NCI-H128 (cell line): ENCODE data around the gene RNF224.

Source experiments
- DNase-seq: peaks from one replicate; lab custom pipeline; 2025; ENCODE audit not compliant: unreplicated experiment; lab: John Stamatoyannopoulos, UW

Gene RNF224

DNA sequence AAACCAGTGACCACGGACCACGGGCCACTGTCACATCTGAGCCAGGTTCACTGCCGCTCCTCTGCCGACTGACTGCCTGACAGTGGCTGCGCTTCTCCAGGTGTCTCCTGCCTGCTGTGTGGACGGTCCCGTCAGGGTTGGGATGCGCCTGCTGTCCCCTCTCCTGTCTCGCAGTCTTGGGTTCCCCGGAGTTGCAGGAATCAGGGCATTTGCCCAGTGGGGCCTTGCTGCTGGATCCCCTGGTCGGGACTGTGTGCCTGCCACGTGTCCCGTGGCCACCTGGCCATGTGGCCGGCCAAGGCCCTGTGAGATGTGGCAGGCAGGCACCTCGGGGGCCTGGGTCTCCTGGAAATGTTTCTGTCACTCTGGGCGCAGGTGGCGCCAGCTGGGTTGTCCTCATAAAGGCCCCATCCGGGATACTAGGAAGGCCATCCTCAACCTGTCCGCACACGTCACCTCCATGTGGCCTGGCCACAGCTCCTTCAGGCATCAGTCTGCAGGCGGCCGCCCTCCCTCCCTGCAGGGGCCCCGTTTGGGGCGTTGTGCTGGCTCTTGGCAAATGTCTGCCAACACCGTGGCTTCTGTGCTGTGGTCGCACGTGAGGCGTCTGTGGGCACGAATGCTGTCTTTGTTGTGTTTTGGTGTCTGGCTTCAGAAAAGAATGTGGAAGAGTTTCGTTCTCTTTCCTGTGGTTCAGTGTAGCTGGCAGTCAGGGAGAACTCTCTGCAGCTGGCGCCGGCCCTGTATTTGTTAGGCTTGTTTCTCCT, 43.8 kb downstream of the RNF224 start:
- no peak for DNase-seq

GRCh38 chr9:137271696-137272076, 44.4 kb downstream of the RNF224 start:
- no peak for DNase-seq

- no peak for DNase-seq
Observed at GRCh38 chr9:137272241-137273094, 45.2 kb downstream of the RNF224 start.

- DNase-seq: no peak
Observed at GRCh38 chr9:137273095-137273490, 45.8 kb downstream of the RNF224 start.

DNA sequence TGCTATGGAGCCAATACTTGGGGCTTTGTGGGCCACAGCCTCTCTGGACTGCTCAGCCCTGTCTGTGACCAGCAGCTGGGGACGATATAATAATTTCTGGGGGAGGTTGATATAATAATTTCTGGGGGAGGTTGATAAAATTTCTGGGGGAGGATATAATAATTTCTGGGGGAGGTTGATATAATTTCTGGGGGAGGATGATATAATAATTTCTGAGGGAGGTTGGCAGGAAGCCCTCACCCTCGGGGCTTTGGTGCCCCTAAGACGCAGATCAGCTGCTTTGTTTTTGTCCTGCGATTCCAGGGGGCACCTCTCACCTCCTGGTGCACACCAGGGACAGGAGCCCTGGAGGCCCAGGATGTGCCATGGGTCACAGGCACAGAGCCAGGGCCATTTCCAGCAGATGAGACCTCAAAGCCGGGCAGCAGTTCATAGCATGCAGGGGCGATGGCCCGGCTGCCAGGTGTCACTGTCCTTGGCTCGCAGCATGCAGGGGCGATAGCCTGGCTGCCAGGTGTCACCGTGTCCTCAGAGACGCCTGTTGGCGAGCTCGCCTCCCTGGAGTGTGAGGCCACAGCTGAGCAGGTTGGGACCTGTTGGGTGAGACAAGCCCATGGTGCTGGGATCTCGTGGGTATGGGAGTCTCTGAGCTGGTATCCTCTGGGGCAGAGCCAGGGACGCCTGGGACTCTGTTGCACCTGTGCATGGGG, 46.5 kb downstream of the RNF224 start:
- no peak for DNase-seq

- DNase-seq: no peak
Observed at GRCh38 chr9:137275203-137275587, 47.9 kb downstream of the RNF224 start.

DNA sequence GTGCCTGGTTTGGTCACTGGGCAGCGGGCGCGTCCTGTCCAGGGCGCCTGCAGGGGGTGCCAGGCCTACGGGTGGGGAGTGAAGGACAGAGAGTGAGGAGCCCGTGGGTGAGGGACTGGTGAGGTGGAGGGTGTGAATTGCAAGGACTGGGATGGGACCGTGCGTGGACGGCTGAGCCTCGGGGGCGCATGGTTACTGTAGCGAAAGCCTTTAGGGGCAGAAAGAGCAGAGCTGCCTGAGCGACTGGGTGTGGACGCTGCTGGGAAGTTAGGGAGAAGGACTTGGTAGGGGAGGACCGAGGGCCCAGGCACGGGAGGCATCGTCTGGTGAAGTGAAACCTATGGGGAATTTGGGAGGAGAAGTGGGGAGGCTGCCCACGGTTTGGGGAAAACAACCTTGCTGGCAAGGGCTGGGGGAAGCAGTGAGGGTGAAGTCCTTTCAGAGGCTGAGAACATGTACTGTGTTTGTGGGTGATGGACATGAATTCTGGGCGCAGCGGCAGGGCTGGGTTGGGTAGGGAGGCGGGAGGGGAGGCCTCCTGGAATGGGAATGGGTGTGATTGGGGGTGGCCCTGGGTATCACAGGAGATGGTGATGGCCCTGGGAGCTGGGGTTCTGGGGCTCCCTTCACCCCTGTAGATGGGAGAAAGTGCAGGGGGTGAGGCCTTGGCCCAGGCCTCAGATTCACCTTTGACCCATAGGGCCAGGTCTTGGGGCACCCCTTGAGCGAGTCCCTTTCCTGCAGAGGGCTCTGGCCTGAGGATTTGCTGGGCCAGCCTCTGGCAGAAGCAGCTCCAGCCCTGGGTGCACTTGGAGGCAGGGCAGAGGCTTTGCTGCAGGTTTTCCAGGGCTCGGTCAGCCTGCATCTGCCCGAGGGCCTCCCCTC, 48.5 kb downstream of the RNF224 start:
- DNase-seq: no peak

DNA sequence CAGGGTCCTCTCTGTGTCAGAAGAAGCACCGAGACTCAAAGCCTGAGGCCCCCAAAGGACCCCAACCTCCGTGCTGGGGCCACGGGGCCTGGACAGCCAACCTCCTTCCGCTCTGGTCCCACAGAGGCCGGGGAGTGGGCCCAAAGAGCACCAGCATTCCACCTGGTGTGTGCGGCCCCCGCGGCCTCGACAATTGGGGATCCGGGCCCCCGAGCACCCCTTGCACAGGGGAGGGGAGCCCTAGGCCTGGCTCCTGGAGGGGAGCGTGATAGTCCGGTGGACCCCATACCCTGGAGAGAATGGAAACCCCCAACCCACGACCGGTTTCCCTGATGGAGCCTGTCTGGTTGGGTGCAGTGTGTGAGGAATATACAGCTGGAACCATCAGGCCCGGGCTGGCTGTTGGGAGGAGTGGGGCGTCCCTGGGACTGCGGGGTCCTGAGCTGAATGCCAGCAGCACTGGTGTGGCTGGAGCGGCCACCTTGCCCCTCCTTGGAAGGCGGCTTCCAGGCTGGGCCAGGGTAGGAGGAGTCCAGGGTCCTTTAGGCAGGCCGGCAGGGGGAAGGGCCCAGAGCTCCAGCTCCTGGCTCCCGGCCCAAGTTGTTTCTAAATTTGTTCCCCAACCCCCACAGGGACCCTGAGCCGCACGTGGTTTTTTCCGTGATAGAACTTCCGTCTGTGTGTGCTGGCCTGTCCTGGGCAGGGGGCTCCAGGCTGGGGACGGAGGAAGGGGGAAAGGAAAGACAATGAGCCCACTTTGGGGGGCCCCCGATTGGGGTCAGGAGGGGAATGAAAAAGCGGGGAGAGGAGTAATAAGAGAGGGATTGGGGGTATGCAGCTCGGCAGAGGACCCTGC, 49.4 kb downstream of the RNF224 start:
- DNase-seq: no peak

DNA sequence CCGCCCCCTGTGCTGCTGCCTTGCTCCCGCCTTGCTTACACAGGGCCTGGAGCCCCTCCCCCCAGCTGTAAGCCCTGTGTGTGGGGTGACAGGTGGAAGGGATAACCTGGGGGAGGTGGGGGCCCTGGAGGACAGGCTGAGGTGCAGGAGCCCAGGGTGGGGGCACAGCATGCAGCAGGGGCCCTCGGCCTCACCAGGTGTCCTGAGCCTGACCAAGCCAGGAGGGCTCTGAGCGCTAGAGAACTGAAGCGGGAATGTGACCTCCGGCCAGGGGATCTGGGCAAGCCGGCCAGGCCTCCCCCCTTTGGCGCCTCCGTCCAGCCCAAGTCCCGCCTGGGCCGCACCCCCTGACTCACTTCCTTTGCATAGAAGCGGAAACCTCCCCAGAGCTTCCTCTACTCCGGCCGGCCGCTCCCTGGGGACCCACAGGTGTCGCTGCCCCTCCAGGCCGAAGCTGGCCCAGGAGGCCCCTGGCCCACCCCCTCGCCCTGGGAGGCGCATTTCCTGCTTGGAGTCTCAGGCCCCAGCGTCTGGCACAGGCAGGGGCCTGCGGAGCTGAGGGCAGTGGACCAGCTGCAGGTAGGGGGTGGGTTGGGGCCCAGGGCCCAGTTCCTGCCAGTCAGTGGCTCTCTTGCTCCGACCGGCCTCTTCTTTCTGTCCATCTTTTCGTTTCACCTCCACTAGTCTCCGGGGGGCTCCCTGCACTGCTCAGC, 50.2 kb downstream of the RNF224 start, which contains the start of gene TOR4A:
TSS of gene TOR4A (plus strand) at position 398 of the 713 bp plus-strand sequence. CDS start 964 bp downstream, outside the sequence.
- no peak for DNase-seq

DNA sequence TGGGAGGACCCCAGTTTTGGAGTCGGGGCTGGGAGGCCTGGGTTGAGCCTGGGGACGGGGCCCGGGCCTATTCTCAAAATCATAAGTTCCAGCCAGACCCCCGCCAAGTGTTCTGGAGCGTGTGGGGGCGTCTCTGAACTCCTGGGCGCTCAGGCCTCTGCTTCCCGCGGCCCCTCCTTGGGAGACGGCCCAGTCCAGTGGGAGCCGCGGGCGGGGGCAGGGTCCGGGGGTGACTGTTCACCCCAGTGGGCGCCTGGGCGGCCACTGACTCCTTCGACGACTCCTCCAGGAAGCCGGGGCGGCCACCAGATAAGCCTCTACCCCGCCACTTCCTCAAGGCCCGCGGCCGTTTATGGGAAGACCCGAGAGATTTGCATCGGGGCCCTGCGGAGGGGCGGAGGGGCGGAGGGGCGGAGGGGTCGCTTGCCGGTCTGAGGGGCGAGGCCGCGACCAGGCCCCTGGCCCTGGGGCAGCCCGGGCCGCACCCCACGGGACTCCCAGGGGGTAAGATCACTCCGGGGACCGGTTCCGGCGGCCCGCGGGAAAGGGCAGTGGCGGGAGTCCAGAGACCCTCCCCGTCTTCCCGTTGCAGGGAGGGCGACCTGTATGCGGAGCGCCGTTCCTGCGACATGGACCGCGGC, 50.9 kb downstream of the RNF224 start:
- DNase-seq: no peak
